GM12801 (cell line): Measurements from ENCODE around the gene DZIP1L.

Source experiments
- CTCF ChIP-seq: IDR thresholded peaks from one replicate; pipeline ENCODE4 v1.5.1; 2011; ENCODE audit warnings: control low read depth; ENCODE audit not compliant: insufficient read length; ENCODE audit errors: extremely low read depth

Gene DZIP1L

GRCh38 chr3:138139691-138140090, 24.3 kb upstream of the DZIP1L start:
- TF ChIP-seq CTCF, result no peak

GRCh38 chr3:138137861-138138260, 22.5 kb upstream of the DZIP1L start:
- TF ChIP-seq CTCF, result no peak

- no peak for TF ChIP-seq CTCF
These were observed 20.8 kb upstream of the DZIP1L start for GRCh38 chr3:138136201-138136600.

GRCh38 chr3:138135833-138136194, 20.4 kb upstream of the DZIP1L start:
- no peak for TF ChIP-seq CTCF

GRCh38 chr3:138135146-138135832, 19.9 kb upstream of the DZIP1L start:
- TF ChIP-seq CTCF, result no peak

- TF ChIP-seq CTCF, result no peak
These were observed 16.8 kb upstream of the DZIP1L start, which contains the start of gene A4GNT for GRCh38 chr3:138132239-138132638. Gene A4GNT (minus strand): TSS chr3:138132390. CDS start chr3:138131256, 1,134 bp downstream.

- no peak for TF ChIP-seq CTCF
These were observed 12.4 kb upstream of the DZIP1L start for GRCh38 chr3:138127636-138128365.
